OCI-LY7 (cell line): ENCODE results near the gene PACS1.

Experiments
- EZH2phosphoT487 ChIP-seq: fragments of 200-600 bp; sonication (generic); IDR thresholded peaks from 2 replicates; pipeline ENCODE4 v1.6.1; 2018; ENCODE audit warnings: low read depth, borderline replicate concordance, mild to moderate bottlenecking, mixed run types, antibody characterized with exemption, low read length, moderate library complexity, mixed read lengths
- TF ChIP-seq, protein P1 (sequence below): fragments of 200-600 bp; sonication (generic); conservative IDR thresholded peaks from 2 replicates; pipeline ENCODE4 v1.5.1; 2014; ENCODE audit warnings: mild to moderate bottlenecking, antibody characterized with exemption, low read length, moderate library complexity, mixed read lengths

DNA sequence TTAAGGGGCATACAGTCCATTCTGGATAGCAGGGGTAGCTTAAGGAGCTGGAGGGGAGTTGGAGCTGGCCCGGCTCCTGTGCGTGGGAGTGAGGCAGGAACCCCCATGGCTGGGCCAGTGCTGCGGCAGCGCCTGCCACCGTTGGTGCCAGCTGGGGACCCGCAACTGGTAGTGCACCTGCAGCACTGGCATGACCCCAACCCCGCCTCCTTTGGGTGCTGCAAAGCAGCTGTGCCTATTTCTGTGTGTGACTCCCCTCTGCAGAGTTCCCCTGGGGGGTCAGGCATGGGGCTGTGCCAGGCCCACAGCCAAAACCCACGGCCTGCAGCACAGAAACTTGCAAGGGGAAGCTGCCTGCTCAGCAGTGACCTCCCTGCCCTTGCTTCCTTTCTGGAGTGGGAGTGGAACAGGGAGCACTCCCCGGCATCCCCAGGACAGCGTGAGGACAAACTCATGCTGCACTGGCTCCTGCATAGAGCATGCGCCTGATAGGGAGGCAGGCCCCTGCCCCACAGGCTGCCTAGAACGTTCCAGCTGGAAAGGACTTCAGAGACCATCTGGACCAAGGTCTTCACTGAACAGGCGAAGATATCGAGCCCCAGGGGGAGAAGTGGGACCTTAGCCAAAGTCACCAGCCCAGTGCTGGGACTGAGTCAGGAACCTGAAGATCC lies 172.2 kb downstream of the PACS1 start:
- TF ChIP-seq, protein P1, sequence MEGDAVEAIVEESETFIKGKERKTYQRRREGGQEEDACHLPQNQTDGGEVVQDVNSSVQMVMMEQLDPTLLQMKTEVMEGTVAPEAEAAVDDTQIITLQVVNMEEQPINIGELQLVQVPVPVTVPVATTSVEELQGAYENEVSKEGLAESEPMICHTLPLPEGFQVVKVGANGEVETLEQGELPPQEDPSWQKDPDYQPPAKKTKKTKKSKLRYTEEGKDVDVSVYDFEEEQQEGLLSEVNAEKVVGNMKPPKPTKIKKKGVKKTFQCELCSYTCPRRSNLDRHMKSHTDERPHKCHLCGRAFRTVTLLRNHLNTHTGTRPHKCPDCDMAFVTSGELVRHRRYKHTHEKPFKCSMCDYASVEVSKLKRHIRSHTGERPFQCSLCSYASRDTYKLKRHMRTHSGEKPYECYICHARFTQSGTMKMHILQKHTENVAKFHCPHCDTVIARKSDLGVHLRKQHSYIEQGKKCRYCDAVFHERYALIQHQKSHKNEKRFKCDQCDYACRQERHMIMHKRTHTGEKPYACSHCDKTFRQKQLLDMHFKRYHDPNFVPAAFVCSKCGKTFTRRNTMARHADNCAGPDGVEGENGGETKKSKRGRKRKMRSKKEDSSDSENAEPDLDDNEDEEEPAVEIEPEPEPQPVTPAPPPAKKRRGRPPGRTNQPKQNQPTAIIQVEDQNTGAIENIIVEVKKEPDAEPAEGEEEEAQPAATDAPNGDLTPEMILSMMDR = no peak
- TF ChIP-seq EZH2phosphoT487 = no peak
